Adrenal gland (tissue), 5 donors: ENCODE data around the gene MTFR1L.

Experiments
- POLR2A ChIP-seq, 2 donors: fragments of 450-650 bp; IDR thresholded peaks; one replicate each; pipeline ENCODE4 v1.6.1; 2017; ENCODE audit warnings: antibody characterized with exemption in 2 of 2, mild to moderate bottlenecking in 2 of 2, moderate library complexity in 1 of 2
- TF ChIP-seq, protein P1 (sequence below), 6 experiments: fragments of 450-650 bp in 4 of 6; fragments of 200-600 bp in 2 of 6; sonication (generic) in 1 of 6; IDR thresholded peaks; 1 replicate in 5 of 6; 2 replicates in 1 of 6; pipeline versions ENCODE4 v1.5.1 to v1.8.0; 2016 to 2021; ENCODE audit warnings: antibody characterized with exemption in 6 of 6, mild to moderate bottlenecking in 2 of 6, moderate library complexity in 1 of 6
- donor health status: DM: no; HTN: no; CAD: no.

- TF ChIP-seq, protein P1, sequence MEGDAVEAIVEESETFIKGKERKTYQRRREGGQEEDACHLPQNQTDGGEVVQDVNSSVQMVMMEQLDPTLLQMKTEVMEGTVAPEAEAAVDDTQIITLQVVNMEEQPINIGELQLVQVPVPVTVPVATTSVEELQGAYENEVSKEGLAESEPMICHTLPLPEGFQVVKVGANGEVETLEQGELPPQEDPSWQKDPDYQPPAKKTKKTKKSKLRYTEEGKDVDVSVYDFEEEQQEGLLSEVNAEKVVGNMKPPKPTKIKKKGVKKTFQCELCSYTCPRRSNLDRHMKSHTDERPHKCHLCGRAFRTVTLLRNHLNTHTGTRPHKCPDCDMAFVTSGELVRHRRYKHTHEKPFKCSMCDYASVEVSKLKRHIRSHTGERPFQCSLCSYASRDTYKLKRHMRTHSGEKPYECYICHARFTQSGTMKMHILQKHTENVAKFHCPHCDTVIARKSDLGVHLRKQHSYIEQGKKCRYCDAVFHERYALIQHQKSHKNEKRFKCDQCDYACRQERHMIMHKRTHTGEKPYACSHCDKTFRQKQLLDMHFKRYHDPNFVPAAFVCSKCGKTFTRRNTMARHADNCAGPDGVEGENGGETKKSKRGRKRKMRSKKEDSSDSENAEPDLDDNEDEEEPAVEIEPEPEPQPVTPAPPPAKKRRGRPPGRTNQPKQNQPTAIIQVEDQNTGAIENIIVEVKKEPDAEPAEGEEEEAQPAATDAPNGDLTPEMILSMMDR (IDR thresholded peaks at IDR 0.05): no peak
- TF ChIP-seq POLR2A (IDR thresholded peaks at IDR 0.05): peak; percentile 17 to 92
These were observed at the start of gene MTFR1L for GRCh38 chr1:25819491-25820246.
